Fibroblast of villous mesenchyme (primary cell): ENCODE data around the gene CDH2. TPM values are rescaled to one million over a fixed set of nuclear protein-coding genes. Genes with fewer than 3 reads are reported as not detected.

Source experiments
- DNase-seq: peaks from one replicate; pipeline ENCODE4 v3.0.0-alpha.2; 2010; ENCODE audit warnings: low read depth
- H3K4me3 ChIP-seq: 2 replicates; pipeline ENCODE4 v1.5.1; 2011; ENCODE audit warnings: low read depth, mild to moderate bottlenecking, low read length
- total RNA-seq: library from RNA; depleted of rRNA; stranded (reverse); fragments of >200 nt; gene quantifications from 2 replicates; pipeline ENCODE4 v1.2.3, GENCODE V29; 2012
- TF ChIP-seq, protein P1 (sequence below): IDR thresholded peaks from 2 replicates; pipeline ENCODE4 v1.5.1; 2012; ENCODE audit warnings: low read depth, mild to moderate bottlenecking, low read length; ENCODE audit not compliant: insufficient read depth

Gene CDH2
- total RNA-seq, 1 donor: 74.7 TPM

DNA sequence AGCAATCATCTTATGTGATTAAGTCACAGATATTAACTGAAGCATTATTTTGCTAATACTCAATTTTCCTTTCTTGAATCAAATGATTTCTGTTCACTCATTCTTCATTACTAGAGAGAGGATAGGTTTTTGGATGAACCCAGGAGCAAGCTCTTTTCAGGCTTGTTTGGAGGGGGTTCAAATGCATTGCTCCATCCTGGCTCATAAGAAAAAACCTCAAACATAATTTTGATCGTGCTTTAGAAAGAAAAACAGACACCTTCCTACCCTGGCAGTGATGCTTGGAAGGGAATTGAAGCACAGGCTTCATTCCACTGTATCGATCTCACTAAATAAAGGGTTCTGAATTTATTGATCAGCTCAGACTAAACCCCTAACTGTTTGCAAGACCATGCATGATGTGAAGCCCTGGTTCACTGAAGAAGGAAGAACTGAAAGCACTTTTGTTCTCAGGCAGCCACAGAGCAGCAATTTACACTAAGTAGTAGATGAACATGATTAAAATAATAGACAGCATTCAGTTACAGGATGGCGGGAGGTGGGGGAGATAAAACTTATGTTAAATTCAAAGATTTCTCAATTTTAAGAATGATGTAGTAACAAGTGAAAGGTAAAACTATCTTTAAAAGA, 53.4 kb downstream of the CDH2 start:
- TF ChIP-seq, protein P1, sequence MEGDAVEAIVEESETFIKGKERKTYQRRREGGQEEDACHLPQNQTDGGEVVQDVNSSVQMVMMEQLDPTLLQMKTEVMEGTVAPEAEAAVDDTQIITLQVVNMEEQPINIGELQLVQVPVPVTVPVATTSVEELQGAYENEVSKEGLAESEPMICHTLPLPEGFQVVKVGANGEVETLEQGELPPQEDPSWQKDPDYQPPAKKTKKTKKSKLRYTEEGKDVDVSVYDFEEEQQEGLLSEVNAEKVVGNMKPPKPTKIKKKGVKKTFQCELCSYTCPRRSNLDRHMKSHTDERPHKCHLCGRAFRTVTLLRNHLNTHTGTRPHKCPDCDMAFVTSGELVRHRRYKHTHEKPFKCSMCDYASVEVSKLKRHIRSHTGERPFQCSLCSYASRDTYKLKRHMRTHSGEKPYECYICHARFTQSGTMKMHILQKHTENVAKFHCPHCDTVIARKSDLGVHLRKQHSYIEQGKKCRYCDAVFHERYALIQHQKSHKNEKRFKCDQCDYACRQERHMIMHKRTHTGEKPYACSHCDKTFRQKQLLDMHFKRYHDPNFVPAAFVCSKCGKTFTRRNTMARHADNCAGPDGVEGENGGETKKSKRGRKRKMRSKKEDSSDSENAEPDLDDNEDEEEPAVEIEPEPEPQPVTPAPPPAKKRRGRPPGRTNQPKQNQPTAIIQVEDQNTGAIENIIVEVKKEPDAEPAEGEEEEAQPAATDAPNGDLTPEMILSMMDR: no peak
- H3K4me3 ChIP-seq: no peak overlapping the region
- DNase-seq: no peak

DNA sequence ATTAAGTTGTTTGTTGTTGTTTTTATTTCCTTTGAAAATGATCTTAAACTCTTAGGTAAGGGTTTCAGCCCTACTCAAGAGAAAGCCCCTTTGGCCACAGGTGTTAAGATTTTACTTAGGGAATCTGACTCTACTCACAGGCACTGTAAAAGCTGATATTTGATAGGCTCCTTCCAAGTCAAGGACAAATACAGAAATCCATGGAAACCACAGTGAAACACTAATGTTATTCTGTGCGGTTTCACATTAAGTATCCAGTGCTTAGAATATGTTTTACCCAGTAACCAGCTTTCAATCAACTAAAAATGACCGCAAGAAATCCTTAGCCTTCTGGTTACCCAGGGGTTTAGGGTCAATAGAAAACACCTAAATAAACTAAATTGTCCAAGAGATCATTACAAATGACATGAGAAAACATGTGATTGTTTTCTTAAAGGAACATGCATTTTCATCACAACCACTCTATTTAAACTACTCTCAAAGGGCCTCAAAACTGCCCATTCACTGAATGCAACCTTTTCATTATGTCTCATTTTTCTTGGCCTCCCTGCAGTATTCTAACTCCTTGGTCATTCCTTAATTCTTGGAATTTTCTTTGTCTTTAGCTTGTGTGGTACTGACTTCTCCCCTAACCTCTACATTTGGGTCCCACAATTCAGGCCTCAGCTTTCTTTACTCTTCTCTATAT, 56.0 kb downstream of the CDH2 start:
- TF ChIP-seq, protein P1: no peak
- H3K4me3 ChIP-seq: no peak overlapping the region
- no peak for DNase-seq

DNA sequence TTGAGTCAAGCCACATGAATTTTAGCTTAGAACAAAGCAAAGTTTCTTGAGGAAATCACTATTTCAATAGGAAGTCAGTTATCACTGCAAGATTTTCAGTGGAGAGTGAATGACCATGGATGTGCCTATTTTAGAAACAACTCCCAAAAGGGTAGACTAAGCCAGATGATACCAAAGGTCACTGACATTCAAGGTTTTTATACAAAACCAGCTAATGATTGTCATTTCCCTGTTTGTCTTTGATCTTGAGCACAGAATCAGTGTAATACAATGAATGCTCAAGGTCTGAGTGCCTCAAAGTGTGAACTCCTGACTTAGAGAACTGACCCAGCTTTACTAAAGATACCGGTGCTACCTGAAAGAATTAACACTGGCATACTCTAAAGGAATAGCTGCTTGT, 60.5 kb downstream of the CDH2 start:
- no peak for DNase-seq
- H3K4me3 ChIP-seq: no peak overlapping the region
- TF ChIP-seq, protein P1: no peak

DNA sequence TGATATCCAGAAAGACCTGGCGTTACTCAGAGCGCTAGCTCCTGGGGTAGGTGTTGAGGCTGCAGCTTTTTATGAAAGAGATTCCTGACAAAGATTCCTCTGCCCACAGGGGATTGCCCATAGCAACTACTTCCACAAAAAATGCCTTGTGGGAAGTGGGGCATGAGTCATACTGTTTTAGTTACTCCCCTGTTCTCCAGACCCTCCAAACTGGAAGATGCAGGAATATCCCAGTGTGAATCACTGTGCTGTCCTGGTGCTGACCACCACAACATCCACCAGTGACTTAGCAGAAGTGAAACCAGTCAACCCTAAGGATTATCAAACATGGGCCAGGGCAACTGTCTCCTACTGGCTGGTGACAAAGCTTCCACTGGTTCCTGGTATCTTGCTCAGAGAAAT, 61.8 kb downstream of the CDH2 start:
- no peak overlapping the region for H3K4me3 ChIP-seq
- DNase-seq: peak; percentile 79
- TF ChIP-seq, protein P1: no peak

DNA sequence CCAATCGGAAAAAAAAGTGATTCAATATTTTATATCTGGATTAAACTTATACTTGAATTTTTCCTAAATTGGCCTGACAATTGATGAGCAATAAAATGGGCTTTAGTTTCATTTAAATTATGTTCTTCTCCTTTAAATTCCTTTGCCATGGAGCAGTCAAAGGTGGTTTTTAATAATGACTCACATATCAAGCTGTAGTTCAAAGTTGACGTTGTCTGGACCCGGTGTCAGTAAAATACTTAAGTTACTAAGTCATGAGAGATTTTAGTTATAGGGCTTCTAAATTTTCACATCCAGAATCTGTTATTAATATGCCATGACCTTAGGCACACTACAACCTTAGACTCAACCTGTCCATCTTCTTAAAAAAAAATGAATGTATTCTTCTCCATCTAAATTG, 62.5 kb downstream of the CDH2 start:
- no peak overlapping the region for H3K4me3 ChIP-seq
- TF ChIP-seq, protein P1: no peak
- DNase-seq: no peak

DNA sequence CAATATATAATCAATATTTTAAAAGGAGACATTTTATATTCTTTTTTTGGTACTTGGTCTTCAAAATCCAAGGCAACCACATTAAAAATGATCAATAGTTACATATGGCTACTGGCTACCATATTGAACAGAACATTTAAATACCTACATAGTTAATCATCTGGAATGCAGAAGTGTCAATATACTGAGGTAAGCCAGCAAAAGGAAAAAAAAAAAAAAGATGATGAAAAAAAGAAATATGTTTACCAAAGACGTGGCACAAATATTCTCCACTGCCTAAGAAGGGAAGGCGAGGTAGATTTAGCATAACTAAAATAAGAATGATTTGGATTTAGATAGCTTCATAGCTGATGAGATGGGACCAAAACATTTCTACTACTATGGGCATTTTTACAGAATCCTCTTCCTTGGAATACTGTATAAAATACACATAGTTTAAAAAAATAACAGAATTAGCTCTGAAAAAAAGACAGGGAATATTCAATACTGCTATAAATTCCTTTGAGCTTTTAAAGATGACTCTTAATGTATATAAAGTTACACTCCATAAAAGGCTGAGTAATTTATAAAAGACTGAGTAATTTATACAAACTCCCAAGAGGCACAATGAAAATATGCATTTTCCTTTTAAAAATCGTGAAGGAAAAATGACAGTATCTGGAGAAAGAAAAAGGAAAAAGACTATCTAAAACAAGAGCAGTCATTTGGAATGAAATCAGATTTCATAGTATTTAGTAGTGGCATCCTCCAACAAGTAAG, 63.5 kb downstream of the CDH2 start:
- TF ChIP-seq, protein P1: no peak
- DNase-seq: no peak
- H3K4me3 ChIP-seq: no peak overlapping the region
